Medulla oblongata (tissue), 1 donor: ENCODE results near the gene MAG.
A peak's percentile ranks its signal among the peaks of the same experiment; 100 is the strongest.

ENCODE experiments used
- DNase-seq: peaks from one replicate; pipeline ENCODE4 v3.0.0-alpha.2; 2015; ENCODE audit errors: extremely low spot score

MAG gene

DNA sequence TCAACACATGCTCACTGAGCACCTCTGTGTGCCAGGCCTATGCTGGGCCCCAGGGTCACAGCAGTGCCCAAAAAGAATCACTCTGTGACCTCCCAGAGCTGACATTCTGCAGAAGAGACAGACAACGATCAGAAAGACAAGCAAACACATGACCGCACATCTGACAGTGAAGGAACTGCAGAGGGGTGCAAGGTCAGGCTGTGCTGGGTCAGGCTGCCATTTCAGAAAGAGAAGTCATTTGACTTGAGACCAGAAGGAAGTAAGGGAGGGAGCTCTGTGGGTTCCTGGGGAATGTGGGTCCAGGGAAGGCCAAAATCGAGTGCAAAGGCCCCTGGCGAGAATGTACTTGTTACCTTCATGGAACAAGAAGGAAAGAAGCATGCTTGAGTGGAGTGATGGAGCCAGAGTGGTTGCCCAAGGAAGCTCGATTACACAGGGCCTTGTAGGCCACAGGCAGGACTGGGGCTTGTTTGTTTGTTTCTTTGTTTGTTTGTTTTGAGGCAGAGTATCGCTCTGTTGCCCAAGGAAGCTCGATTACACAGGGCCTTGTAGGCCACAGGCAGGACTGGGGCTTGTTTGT is 25.6 kb downstream of the MAG start:
- DNase-seq = peak; percentile 66

DNA sequence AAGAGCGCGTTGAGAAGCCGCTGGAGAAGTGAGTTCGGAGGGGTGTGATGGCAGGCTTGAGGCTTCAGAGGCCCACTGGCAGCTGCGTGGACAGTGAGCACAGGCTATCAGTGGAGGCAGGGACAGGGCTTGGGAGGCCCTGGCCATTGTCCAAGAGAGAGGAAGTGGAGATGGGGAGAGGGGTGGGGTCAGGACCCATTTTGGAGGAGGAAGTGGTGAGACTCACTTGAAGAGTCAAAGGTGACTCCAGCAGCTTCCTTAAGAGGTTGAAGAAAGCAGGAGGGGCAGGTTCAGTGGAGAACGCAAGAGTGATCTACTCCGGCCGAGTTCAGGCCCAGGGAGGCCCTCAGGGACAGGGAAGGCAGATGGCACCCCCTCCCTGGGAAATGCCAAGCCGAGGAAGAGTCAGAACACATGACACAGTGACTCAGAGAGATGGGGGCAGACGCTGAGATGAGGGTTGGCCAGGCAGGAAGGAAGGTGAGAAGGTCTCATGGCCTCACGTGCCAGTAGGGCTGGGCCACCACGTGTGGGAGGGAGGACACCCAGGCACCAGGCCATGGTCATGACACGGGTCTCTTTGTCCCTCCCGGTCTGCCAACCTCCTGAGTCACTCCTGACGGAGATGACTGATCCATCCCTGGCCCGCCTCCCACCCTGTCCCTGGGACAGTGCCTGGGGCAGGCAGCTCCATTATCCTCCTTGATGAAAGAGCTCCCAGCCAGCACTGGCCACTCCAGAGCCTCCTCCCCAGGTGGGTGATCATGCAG is 26.9 kb downstream of the MAG start:
- DNase-seq = peak; percentile 87

DNA sequence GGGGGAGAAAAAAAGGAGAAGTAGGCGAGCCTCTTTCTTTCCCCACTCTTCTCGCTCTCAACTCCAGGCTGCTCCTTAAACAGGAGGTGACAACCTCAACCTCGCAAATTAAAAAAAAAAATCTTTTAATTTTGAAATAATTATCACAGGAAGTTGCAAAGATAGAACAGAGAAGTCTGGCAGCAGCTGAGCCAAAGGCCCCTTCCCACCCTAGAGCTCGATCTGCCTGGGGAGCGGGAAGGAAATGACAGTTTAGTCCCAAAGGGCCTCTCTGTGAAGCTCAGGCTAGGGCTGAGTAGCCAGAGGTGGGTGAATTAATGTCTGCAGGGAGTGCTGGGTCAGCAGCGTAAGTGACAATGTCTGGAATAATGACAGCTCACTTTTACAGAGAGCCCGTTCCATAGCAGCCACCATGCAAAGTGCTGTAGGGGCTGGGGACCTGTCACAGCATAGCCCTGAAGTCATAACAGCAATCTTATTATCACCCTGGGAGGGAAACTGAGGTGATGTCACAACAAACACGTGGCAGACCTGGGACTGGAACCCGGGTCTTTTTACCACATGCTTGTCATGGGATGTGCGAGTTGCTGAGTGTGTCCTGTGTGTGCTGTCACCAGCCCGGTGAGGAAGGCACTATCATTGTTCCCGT is 28.2 kb downstream of the MAG start:
- peak; percentile 45 for DNase-seq

DNA sequence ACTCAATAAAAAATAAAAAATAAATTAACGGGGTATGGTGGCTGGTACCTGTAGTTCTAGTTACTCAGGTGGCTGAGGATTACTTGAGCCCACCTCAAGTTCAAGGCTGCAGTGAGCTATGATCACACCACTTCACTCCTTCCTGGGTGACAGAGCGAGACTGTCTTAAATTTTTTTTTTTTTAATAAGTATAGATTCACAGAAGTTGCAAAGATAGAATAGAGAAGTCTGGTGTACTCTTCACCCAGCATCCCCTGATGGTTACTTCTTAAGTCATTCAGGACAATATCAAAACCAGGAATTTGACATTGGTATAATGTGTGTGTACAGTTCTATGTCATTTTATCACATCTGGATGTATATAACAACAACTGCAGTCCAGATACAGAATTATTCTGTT is 29.3 kb downstream of the MAG start:
- DNase-seq = no peak

DNA sequence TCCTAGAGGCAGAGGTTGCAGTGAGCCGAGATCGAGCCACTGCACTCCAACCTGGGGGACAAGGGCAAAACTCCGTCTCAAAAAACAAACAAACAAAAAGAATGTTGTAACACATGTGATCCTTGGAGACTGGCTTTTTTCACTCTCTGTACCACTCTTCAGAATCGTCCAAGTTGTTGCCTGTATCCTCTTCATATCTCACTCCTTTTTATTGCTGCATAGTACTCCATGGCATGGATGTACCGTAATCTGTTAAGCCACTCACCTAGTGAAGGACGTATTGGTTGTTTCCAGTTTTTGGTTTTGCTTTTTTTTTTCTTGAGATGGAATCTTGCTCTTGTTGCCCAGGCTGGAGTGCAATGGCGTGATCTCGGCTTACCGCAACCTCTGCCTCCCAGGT is 30.1 kb downstream of the MAG start:
- no peak for DNase-seq

DNA sequence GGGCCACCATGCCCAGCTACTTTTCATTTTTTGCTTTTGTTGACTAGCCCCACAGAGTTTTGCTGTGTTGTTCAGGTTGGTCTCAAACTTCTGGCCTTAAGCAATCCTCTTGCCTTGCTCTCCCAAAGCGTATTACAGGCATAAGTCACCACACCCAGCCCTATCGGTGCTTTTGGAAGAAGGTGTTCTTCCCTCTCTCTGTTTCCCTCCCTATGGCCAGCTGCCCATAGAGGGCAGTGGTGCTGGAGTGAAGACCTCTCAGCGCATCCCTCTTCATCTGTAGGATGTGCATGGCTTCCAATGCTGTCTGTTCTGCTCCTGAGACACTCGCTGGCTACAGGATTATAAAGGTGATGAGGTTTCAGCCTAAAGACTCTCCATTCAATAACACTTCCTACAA is 35.7 kb downstream of the MAG start:
- DNase-seq = no peak

DNA sequence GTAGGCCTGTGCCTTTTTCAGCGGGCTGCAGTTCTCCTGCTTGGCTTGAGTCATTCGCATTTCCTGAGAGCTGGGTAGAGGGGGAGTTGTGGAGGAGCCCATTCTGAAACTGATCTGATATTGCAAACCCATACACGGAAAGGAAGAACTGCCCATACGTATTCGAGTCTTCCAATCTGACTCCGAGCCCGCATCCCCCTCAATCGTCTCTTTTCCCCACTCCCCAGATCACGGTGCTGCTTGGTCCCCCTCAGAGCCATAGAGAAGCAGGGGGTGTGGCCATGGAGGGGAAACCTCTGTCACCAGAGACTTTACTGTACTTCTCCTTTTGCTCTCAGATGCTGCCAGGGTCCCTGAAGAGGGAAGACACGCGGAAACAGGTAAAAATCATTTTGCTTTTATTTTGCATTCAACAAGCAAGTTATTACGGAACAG is 36.9 kb downstream of the MAG start, which contains the start of gene CD22:
Gene CD22, plus strand, starts transcription at position 337 of the 435 bp plus-strand sequence. CDS start 2,854 bp downstream, outside the sequence.
- DNase-seq = no peak

DNA sequence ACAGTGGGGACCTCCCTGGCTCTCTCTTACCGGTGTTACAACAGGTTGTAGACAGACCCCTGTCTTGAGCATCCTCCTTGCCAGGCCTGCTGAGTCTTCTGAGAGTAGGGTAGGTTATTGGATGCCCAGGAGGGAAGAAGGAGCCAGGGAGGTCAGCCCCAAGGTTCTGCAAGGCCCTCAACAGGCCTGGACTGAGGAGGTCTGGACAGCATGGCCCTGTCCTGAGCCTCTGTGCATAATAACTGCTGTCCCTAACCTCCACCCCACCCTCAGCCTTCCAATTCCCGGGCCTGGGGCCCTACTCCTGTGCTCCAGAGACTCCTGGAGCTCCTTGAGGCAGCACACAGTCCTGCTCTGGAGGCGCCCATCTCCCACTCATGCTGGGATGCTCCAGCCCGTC is 37.4 kb downstream of the MAG start:
- DNase-seq = no peak

DNA sequence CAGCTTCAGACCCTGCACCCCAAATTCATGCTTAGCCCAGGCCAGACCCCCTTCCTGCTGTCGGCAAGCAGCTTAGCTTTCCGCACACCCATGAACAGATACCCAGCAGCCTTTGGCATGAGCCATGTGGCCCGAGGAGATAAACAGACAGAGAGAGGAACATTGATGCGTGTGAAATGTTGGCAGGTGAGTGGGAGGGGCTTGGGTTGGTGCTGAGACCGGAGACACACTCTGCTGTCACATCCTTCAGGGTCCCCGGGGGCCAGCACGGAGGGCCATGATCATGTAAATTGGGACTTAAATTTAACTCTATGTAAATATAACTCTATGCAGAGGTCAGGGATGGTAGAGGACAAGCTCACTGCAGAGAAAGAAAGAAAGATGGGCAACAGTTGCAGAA is 38.5 kb downstream of the MAG start:
- DNase-seq = no peak

DNA sequence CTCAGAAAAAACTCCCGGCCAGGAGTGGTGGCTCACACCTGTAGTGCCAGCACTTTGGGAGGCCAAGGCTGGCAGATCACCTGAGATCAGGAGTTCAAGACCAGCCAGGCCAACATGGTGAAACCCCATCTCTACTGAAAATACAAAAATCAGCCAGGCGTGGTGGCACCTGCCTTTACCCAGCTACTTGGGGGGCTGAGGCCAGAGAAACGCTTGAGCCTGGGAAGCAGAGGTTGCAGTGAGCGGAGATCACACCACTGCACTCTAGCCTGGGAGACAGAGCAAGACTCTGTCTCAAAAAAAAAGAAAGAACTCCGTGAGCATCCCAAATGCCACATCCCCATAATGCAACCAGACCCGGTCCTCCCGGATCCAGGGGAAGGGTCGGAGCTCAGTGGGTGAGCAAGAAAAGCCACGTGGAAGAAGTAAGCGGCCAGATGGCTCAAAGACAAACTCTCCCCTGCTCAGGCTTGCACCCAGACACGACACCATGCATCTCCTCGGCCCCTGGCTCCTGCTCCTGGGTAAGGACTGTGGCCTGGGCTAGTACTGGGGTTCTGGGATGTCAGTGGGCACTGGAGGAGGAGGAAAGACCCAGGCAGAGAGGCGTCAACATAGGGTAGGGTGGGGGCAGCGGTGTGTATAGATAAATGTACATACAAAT is 39.7 kb downstream of the MAG start:
- DNase-seq = no peak

DNA sequence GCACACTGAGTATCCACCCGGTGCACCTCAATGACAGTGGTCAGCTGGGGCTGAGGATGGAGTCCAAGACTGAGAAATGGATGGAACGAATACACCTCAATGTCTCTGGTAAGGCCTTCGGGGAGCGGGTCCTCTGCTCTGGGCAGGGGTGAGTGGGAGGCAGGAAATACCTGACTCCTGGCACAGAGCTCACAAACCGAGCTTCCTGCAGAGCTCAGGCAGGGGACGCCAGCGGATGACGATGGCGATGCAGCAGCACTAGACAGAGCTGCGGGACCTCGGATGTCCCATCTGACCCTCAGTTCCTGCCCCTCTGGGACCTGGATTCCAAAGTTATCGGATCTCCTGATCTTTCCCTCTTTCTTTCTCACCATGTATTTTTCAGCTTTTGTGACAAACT is 40.9 kb downstream of the MAG start:
- DNase-seq = no peak

DNA sequence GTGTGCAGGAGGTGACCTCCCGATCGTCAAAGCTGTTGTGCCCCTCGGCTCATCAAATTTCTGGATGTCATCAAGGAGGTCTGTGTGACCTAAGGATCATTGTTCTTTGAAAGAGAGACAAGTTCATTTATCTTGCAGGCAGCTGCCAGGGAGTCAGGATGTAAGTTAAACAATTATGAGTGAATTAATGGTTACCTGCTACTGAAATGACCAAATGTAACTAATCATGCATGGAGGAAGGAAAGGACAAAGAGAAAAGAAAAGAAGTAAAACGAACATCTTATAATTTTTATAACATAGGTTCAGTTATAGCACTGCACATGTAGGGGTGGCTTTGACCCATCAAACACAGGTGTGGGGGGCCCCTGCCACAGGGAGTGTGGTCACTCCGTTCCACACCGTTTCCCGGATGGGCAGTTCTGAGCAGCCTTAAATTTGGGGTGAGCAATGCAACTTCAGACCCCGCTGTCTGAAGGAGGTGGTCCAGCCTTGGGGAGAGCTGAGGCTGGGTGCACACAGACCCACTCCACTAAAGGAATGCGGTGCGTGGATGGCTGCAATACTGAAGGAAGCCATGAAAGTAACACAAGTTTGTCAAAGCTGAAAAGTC is 42.3 kb downstream of the MAG start:
- DNase-seq = no peak

DNA sequence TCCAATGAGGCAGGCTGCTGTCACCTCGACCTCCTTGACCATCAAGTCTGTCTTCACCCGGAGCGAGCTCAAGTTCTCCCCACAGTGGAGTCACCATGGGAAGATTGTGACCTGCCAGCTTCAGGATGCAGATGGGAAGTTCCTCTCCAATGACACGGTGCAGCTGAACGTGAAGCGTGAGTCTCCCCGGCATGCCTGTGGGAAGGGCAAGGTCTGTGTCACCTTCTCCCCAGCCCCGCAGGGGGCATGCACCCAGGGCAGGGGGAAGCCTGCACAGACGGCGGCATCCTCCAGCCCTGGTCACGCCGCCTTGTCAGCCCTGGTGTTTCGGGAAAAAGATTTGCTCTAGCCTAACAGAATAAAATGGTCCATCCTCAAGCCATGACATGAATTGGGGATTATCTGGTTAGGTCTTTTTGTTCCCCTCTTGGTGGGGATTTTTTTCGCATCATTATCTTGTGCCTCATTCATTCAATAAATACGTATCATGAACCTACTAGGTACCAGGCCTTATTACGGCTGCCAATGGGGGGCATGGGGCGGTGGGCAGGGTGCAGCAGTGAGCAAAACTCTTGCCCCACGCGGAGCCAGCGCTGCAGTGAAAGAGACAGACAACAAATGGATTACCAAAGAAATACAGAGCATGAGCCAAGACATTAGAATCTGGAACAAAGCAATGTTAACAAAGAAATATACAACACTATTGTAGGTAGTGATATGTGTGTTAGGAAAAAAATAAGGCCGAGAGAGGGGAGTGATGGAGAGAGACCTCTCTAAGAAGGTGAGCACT is 44.4 kb downstream of the MAG start:
- DNase-seq = no peak

DNA sequence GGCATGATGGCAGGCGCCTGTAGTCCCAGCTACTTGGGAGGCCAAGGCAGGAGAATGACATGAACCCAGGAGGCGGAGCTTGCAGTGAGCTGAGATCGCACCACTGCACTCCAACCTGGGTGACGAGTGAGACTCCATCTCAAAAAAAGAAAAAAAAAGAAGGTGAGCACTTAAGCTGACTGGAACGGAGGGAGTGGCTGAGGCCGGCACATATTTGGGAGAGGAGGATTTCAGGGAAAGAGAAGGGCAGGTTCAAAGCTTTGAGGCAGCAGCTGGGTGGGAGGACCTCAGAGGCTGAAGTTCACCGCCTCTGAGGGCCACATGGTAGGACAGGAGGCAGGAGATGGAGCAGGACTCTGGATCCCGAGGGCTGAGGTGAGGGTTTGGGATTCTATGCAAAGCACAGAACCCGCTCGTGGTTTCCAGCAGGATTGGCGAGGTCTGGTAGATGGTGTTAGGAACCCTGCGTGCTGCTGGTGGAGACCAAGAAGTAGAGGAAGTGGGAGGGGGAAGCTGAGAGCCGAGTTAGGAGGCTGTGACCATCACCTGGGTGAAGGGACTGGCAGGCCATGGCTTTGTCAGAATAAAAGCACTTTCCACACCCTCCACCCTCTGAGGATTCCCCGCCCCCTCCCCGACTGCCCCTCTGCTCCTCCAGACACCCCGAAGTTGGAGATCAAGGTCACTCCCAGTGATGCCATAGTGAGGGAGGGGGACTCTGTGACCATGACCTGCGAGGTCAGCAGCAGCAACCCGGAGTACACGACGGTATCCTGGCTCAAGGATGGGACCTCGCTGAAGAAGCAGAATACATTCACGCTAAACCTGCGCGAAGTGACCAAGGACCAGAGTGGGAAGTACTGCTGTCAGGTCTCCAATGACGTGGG is 45.4 kb downstream of the MAG start:
- DNase-seq = no peak

DNA sequence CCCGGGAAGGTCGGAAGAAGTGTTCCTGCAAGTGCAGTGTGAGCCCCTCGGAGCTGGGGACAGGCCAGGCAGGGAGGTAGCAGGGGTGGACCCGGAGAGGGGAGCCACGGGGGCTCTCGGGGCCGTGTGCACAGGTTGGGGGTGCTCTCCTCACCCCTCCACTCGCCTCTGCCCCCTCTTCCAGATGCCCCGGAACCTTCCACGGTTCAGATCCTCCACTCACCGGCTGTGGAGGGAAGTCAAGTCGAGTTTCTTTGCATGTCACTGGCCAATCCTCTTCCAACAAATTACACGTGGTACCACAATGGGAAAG is 46.0 kb downstream of the MAG start:
- DNase-seq = no peak

DNA sequence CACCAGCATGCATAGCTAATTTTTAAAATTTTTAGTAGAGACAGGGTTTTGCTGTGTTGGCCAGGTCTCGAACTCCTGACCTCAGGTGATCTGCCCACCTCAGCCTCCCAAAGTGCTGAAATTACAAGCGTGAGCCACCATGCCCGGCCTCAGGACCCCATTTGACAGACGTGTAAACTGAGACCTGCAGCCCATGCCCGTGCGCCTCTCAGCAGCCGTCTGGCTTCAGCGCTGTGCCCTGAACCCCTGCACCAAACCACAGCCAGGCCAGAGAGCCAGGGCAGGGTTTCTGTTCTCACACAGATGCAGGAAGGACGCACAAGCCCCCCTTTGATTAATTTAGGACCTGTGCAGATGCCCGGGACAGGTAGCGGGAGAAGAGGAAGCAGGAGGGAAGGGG is 48.5 kb downstream of the MAG start:
- no peak for DNase-seq

DNA sequence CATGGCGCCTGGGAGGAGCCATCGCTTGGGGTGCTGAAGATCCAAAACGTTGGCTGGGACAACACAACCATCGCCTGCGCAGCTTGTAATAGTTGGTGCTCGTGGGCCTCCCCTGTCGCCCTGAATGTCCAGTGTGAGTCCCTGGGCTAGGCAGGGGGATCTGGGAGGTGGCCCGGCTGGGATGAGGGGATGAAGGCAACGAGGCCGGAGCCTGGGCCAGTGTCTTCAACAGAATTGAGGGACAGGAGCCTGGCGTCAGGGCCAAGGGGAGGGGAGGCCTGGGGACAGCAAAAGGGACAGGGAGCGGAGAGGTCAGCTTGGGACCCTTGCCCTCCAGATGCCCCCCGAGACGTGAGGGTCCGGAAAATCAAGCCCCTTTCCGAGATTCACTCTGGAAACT is 49.0 kb downstream of the MAG start:
- no peak for DNase-seq

DNA sequence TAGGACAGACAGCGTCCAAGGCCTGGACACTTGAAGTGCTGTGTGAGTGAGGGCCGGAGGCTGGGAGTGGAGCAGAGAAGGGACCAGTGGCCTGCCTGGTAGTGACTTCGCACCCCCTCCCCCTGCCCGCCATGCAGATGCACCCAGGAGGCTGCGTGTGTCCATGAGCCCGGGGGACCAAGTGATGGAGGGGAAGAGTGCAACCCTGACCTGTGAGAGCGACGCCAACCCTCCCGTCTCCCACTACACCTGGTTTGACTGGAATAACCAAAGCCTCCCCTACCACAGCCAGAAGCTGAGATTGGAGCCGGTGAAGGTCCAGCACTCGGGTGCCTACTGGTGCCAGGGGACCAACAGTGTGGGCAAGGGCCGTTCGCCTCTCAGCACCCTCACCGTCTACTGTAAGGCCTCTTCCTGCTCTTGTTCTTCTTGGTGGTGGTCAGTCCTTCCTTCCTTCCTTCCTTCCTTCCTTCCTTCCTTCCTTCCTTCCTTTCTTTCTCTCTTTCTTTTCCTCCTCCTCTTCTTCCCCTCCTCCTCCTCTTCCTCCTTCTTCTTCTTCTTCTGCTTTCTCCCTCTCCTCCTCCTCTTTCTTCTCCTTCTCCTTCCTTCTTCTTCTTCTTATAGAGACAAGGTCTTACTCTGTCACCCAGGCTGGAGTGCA is 49.7 kb downstream of the MAG start:
- DNase-seq = no peak

DNA sequence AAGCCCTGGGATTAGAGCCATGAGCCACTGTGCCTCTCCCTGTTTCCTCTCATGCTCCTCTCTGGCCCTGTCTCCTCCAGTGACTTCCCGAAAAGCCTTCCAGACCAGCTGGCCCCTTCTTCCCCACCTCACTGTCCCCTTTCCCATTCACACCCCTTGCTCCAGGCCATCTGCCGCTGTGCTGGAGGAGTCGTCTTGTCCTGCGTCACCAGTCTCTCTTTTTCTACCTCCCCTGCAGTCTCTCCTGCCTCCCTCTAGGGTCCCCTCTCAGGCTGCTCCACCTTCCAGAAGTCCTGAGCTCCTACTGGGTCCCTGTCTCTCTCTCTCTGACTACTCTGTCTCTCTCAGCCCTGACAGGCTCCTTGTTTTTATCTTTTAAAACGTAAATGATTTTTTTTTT is 50.5 kb downstream of the MAG start:
- no peak for DNase-seq

DNA sequence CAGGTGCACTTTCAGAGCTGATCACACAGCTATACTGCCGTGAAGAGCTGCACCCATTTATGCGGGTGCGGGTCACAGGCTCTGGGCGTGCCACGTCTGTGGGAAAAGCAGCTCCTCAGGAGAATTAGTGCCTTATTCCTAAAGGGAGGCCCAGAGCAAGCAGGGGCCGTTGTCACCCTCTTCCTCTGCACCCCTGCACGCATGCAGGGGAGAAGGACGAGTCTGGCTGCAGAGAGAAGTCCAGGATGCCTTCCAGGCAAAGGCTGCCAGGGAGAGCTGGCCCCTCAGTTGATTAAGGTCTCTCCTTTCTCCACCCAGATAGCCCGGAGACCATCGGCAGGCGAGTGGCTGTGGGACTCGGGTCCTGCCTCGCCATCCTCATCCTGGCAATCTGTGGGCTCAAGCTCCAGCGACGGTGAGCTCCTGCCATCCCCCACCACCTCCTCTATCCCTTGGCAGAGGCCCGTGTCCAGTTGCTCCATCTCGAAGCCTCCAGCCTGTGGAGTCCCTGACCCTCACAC is 52.6 kb downstream of the MAG start:
- DNase-seq = no peak
